22Rv1 (cell line): ENCODE data around the gene RAP2C.

Experiments used
- ZFX ChIP-seq: fragments of 450-650 bp; IDR thresholded peaks from 2 replicates; pipeline ENCODE4 v1.6.1; 2017; ENCODE audit warnings: antibody characterized with exemption, borderline replicate concordance
- TF ChIP-seq, protein P1 (sequence below): fragments of 450-650 bp; IDR thresholded peaks from 2 replicates; pipeline ENCODE4 v1.5.1; 2017; ENCODE audit warnings: mild to moderate bottlenecking

DNA sequence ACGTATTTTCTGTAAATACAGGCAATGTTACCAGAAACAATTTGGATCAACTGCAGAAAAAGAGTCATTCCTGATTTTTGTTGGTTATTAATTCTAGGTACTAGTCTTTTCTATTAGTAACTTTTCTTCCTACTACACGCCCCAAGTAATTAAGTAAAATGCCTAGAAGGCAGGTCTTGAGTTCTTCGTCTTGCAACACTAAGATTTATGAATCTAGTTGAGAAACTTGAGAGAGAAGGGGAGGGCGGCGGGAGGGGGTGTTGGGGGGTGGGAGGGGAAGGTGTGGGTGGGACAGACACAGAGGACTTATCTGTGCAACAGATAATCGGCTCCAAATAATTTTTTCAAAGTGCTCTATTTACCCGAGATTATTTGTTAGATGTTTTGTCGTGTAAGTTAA, 3.0 kb downstream of the RAP2C start:
- TF ChIP-seq, protein P1, sequence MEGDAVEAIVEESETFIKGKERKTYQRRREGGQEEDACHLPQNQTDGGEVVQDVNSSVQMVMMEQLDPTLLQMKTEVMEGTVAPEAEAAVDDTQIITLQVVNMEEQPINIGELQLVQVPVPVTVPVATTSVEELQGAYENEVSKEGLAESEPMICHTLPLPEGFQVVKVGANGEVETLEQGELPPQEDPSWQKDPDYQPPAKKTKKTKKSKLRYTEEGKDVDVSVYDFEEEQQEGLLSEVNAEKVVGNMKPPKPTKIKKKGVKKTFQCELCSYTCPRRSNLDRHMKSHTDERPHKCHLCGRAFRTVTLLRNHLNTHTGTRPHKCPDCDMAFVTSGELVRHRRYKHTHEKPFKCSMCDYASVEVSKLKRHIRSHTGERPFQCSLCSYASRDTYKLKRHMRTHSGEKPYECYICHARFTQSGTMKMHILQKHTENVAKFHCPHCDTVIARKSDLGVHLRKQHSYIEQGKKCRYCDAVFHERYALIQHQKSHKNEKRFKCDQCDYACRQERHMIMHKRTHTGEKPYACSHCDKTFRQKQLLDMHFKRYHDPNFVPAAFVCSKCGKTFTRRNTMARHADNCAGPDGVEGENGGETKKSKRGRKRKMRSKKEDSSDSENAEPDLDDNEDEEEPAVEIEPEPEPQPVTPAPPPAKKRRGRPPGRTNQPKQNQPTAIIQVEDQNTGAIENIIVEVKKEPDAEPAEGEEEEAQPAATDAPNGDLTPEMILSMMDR, result no peak
- TF ChIP-seq ZFX, result no peak
